ENCODE measurements around the gene HBB. TPM values are rescaled to one million over a fixed set of nuclear protein-coding genes. Genes with fewer than 3 reads are reported as not detected.

HBB gene
- total and polyA plus RNA-seq, 8 donors, result 2.2 to 89.0 (median 4.4) TPM

DNA sequence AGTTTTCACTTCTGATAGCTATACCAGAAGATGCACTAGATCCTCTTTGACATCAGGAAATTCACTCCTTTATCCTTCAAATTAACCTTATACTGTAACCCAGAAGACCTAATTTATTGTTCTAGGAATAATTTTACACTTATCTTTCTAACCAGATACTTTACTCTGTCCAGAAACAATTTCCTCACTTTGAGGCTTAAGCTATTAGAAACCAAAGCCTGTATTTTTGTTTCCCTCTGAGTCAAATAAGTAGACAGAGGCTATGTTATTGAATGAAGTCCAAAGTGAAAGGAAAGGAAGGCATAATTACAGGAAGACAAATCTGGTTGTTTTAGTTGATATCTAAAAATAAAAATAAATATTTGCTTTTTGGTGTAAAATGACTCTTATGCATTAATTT is 28.6 kb downstream of the HBB start:
- TF ChIP-seq, protein P1, sequence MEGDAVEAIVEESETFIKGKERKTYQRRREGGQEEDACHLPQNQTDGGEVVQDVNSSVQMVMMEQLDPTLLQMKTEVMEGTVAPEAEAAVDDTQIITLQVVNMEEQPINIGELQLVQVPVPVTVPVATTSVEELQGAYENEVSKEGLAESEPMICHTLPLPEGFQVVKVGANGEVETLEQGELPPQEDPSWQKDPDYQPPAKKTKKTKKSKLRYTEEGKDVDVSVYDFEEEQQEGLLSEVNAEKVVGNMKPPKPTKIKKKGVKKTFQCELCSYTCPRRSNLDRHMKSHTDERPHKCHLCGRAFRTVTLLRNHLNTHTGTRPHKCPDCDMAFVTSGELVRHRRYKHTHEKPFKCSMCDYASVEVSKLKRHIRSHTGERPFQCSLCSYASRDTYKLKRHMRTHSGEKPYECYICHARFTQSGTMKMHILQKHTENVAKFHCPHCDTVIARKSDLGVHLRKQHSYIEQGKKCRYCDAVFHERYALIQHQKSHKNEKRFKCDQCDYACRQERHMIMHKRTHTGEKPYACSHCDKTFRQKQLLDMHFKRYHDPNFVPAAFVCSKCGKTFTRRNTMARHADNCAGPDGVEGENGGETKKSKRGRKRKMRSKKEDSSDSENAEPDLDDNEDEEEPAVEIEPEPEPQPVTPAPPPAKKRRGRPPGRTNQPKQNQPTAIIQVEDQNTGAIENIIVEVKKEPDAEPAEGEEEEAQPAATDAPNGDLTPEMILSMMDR (IDR thresholded peaks at IDR 0.05), result no peak
- no peak overlapping the region for H3K4me3 ChIP-seq
- no peak for DNase-seq
- H3K36me3 ChIP-seq, result no peaks in the 10 kb centered on the region
- no peaks in the 10 kb centered on the region for H3K9me3 ChIP-seq
- no peaks in the 10 kb centered on the region for H3K4me1 ChIP-seq
- intact Hi-C loops (cut with DNase I), result no loop called here
- FAIRE-seq, result no peak
- H3K27ac ChIP-seq, result no peak overlapping the region
- no peaks in the 10 kb centered on the region for H3K27me3 ChIP-seq
- ATAC-seq, result no peak

DNA sequence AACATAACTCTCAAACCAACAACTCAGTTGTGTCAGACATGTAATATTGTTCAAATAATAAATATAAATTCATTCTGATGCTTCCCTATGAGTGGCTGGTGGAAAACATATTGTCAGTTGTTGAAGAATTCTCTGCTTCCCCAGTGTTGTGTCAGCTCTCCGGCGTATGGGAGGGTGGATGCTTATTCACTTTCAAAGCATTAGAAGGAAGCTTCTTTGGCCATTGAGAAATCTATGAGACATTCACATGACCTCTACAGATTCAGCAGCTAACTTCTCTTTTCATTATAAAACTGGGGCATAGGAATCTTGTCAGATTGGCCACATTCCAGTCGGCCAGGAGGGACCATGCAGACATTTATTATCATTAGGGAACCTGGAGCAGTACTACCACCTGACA is 29.3 kb downstream of the HBB start:
- no peak overlapping the region for H3K27ac ChIP-seq
- H3K4me1 ChIP-seq, result no peaks in the 10 kb centered on the region
- H3K4me3 ChIP-seq, result no peak overlapping the region
- no peak for FAIRE-seq
- ATAC-seq, result no peak
- TF ChIP-seq, protein P1 (IDR thresholded peaks at IDR 0.05), result no peak
- H3K36me3 ChIP-seq, result no peaks in the 10 kb centered on the region
- H3K27me3 ChIP-seq, result no peaks in the 10 kb centered on the region
- WGBS, 2 donors, result 61 to 68% methylated on average over 3 of the region's 3 CpGs
- no peak for DNase-seq
- intact Hi-C loops (cut with DNase I), result no loop called here
- H3K9me3 ChIP-seq, result no peaks in the 10 kb centered on the region

DNA sequence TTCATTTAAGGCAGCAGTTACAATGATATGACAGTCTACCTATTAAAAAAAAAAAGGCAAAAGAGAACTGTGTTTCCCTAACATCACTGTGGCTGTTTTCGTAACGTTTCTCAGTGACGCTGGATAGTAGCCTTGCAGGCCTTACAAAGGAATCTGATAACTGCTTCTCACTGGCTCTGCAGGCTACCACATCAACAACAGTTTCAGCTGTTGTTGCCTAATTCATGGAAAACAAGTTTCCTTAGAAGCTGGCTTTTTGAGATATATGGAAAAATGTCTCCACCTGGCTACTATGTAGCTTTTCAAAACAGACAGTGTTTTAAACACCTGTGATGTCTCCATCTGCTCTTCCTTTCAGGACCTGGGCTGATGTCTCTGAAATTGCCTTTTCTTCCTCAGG is 30.1 kb downstream of the HBB start:
- ATAC-seq (no peak), DNase-seq (no peak), FAIRE-seq (no peak)
- H3K9me3 ChIP-seq, result no peaks in the 10 kb centered on the region
- intact Hi-C loops (cut with DNase I), result no loop called here
- WGBS, 2 donors, result 55 to 62% methylated on average over 3 of the region's 3 CpGs
- TF ChIP-seq, protein P1 (IDR thresholded peaks at IDR 0.05), result no peak
- H3K27ac ChIP-seq, result no peak overlapping the region
- H3K36me3 ChIP-seq, result no peaks in the 10 kb centered on the region
- no peak overlapping the region for H3K4me3 ChIP-seq
- no peaks in the 10 kb centered on the region for H3K27me3 ChIP-seq
- no peaks in the 10 kb centered on the region for H3K4me1 ChIP-seq

DNA sequence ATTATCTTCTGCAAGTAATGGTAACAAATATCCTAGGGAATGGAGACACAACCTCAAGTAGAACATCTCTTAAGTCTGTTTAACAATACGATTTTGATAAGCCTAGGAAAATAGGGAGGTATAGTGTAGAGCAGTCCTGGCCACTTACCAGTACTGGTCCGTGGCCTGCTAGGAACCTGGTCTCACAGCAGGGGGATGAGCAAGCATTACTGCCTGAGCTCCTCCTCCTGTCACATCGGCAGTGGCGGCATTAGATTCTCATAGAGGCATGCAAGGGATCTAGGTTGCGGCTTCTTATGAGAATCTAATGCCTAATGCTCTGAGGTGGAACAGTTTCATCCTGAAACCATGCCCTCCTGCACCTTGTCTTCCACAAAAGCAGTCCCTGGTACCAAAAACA is 30.8 kb downstream of the HBB start:
- 58 to 60% methylated on average over 5 of the region's 5 CpGs for WGBS, 2 donors
- H3K27me3 ChIP-seq, result no peaks in the 10 kb centered on the region
- H3K4me1 ChIP-seq, result no peaks in the 10 kb centered on the region
- DNase-seq (no peak), ATAC-seq (no peak), FAIRE-seq (no peak)
- intact Hi-C loops (cut with DNase I), result no loop called here
- no peak overlapping the region for H3K27ac ChIP-seq
- H3K9me3 ChIP-seq, result no peaks in the 10 kb centered on the region
- TF ChIP-seq, protein P1 (IDR thresholded peaks at IDR 0.05), result no peak
- no peaks in the 10 kb centered on the region for H3K36me3 ChIP-seq
- no peak overlapping the region for H3K4me3 ChIP-seq

DNA sequence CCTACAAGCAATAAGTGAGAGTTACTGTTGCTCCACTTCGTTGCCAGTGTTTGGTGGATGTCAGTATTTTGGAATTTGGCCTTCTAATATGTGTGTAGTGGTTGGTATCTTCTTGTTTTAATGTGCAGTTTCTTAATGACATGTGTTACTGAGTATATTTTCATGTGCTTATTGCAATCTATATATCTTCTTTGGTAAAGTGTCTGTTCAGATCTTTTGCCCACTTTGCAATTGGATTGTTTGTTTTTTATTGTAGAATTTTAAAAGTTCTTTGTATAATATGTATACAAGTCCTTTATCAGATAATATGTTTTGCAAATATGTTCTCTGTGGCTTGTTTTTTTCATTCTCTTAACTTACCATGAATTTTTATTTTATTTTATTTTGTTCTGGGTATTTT is 34.1 kb downstream of the HBB start:
- ATAC-seq, result no peak
- Histone ChIP-seq H3K4me3 (no peak overlapping the region), H3K27ac (no peak overlapping the region), H3K9me3 (no peaks in the 10 kb centered on the region), H3K4me1 (no peaks in the 10 kb centered on the region), H3K27me3 (no peaks in the 10 kb centered on the region), H3K36me3 (no peaks in the 10 kb centered on the region)
- no peak for DNase-seq
- TF ChIP-seq, protein P1 (IDR thresholded peaks at IDR 0.05), result no peak
- WGBS, 2 donors, result 0 to 13% methylated on average over 1 of the region's 1 CpG
- no peak for FAIRE-seq
- intact Hi-C loops (cut with DNase I), result no loop called here
